ACC112 (cell line): Measurements from ENCODE around the gene TRPM3.

Source experiments
- H2AFZ ChIP-seq: fragments of 200-600 bp; sonication (generic); one replicate; pipeline ENCODE4 v1.6.0; 2017; ENCODE audit warnings: antibody characterized with exemption, low read length; ENCODE audit not compliant: unreplicated experiment
- H3K27ac ChIP-seq: fragments of 200-600 bp; sonication (generic); 2 replicates; pipeline ENCODE4 v1.5.1; 2014; ENCODE audit warnings: low read depth, mild to moderate bottlenecking, antibody characterized with exemption, low read length, moderate library complexity
- H3K27me3 ChIP-seq: fragments of 200-600 bp; sonication (generic); 2 replicates; pipeline ENCODE4 v1.6.1; 2014; ENCODE audit warnings: mild to moderate bottlenecking, antibody characterized with exemption, low read length, moderate library complexity, mixed read lengths; ENCODE audit not compliant: insufficient read depth
- H3K36me3 ChIP-seq: fragments of 200-600 bp; sonication (generic); 2 replicates; pipeline ENCODE4 v1.6.1; 2016; ENCODE audit warnings: mild to moderate bottlenecking, antibody characterized with exemption, low read length, moderate library complexity, mixed read lengths; ENCODE audit not compliant: insufficient read depth
- H3K4me1 ChIP-seq: fragments of 200-600 bp; sonication (generic); one replicate; pipeline ENCODE4 v1.6.1; 2016; ENCODE audit warnings: low read length, mixed read lengths; ENCODE audit not compliant: insufficient read depth, unreplicated experiment, control insufficient read depth
- H3K4me3 ChIP-seq: fragments of 200-600 bp; sonication (generic); 2 replicates; pipeline ENCODE4 v1.5.1; 2014; ENCODE audit warnings: mild to moderate bottlenecking, low read depth, low read length
- H3K79me2 ChIP-seq: fragments of 200-600 bp; sonication (generic); one replicate; pipeline ENCODE4 v1.6.0; 2016; ENCODE audit warnings: low read length; ENCODE audit not compliant: control insufficient read depth, unreplicated experiment, insufficient read depth

The TRPM3 gene

GRCh38 chr9:71058660-71059059, 62.8 kb downstream of the TRPM3 start:
- H3K79me2 ChIP-seq = no peaks in the 10 kb centered on the region
- no peak overlapping the region for H2AFZ ChIP-seq
- no peaks in the 10 kb centered on the region for H3K4me1 ChIP-seq
- peaks cover 42% of the 10 kb centered on the region; the same call in 1 of the 2 replicates for H3K27me3 ChIP-seq
- H3K36me3 ChIP-seq = no peaks in the 10 kb centered on the region
- H3K4me3 ChIP-seq = no peak overlapping the region
- no peak overlapping the region for H3K27ac ChIP-seq

- Histone ChIP-seq H3K27ac (no peak overlapping the region), H3K79me2 (no peaks in the 10 kb centered on the region), H2AFZ (no peak overlapping the region), H3K4me3 (no peak overlapping the region), H3K4me1 (no peaks in the 10 kb centered on the region), H3K27me3 (peaks cover 49% of the 10 kb centered on the region), H3K36me3 (no peaks in the 10 kb centered on the region)
These were observed 69.1 kb downstream of the TRPM3 start for GRCh38 chr9:71052287-71052686.

GRCh38 chr9:71048280-71048679, 73.1 kb downstream of the TRPM3 start:
- Histone ChIP-seq H3K27ac (no peak overlapping the region), H3K36me3 (no peaks in the 10 kb centered on the region), H3K4me1 (no peaks in the 10 kb centered on the region)

GRCh38 chr9:71042448-71042990, 78.9 kb downstream of the TRPM3 start:
- Histone ChIP-seq H3K36me3 (no peaks in the 10 kb centered on the region), H3K27ac (no peak overlapping the region), H3K4me1 (no peaks in the 10 kb centered on the region), H3K79me2 (no peaks in the 10 kb centered on the region), H2AFZ (no peak overlapping the region), H3K4me3 (no peak overlapping the region), H3K27me3 (peaks cover 36% of the 10 kb centered on the region)

More at GRCh38 chr9:71048280-71048679, 73.1 kb downstream of the TRPM3 start:
- Histone ChIP-seq H3K4me3 (no peak overlapping the region), H3K79me2 (no peaks in the 10 kb centered on the region), H2AFZ (no peak overlapping the region), H3K27me3 (peaks cover 41% of the 10 kb centered on the region)

- H3K27ac ChIP-seq = no peak overlapping the region
- H3K79me2 ChIP-seq = no peaks in the 10 kb centered on the region
- H2AFZ ChIP-seq = no peak overlapping the region
- H3K4me1 ChIP-seq = peaks cover 3% of the 10 kb centered on the region
- H3K27me3 ChIP-seq = peaks cover 36% of the 10 kb centered on the region
- H3K36me3 ChIP-seq = no peaks in the 10 kb centered on the region
- H3K4me3 ChIP-seq = no peak overlapping the region
These were observed 83.9 kb downstream of the TRPM3 start for GRCh38 chr9:71037521-71037920.

- H3K36me3 ChIP-seq = no peaks in the 10 kb centered on the region
- no peak overlapping the region for H3K27ac ChIP-seq
- H3K79me2 ChIP-seq = no peaks in the 10 kb centered on the region
- no peak overlapping the region for H2AFZ ChIP-seq
- H3K4me1 ChIP-seq = peaks cover 3% of the 10 kb centered on the region
- peaks cover 30% of the 10 kb centered on the region for H3K27me3 ChIP-seq
- H3K4me3 ChIP-seq = no peak overlapping the region
These were observed 84.9 kb downstream of the TRPM3 start for GRCh38 chr9:71036501-71036900.

- Histone ChIP-seq H3K4me1 (peaks cover 3% of the 10 kb centered on the region), H3K27ac (no peak overlapping the region), H3K36me3 (no peaks in the 10 kb centered on the region), H3K79me2 (no peaks in the 10 kb centered on the region), H3K4me3 (no peak overlapping the region), H3K27me3 (peaks cover 17% of the 10 kb centered on the region), H2AFZ (no peak overlapping the region)
These were observed 88.6 kb downstream of the TRPM3 start for GRCh38 chr9:71032779-71033178.

GRCh38 chr9:71025728-71026127, 95.7 kb downstream of the TRPM3 start:
- Histone ChIP-seq H3K4me1 (no peaks in the 10 kb centered on the region), H3K79me2 (no peaks in the 10 kb centered on the region), H3K4me3 (no peak overlapping the region), H3K27ac (no peak overlapping the region), H3K27me3 (peaks cover 28% of the 10 kb centered on the region), H3K36me3 (no peaks in the 10 kb centered on the region), H2AFZ (no peak overlapping the region)

GRCh38 chr9:71025201-71025600, 96.2 kb downstream of the TRPM3 start:
- Histone ChIP-seq H3K27me3 (peaks cover 32% of the 10 kb centered on the region), H3K27ac (no peak overlapping the region), H2AFZ (no peak overlapping the region), H3K36me3 (no peaks in the 10 kb centered on the region), H3K4me3 (no peak overlapping the region), H3K4me1 (no peaks in the 10 kb centered on the region), H3K79me2 (no peaks in the 10 kb centered on the region)

- Histone ChIP-seq H3K27ac (no peak overlapping the region), H2AFZ (no peak overlapping the region), H3K4me1 (no peaks in the 10 kb centered on the region), H3K4me3 (no peak overlapping the region), H3K27me3 (peaks cover 6% of the 10 kb centered on the region; the same call in 1 of the 2 replicates), H3K79me2 (no peaks in the 10 kb centered on the region), H3K36me3 (no peaks in the 10 kb centered on the region)
These were observed 111.2 kb downstream of the TRPM3 start for GRCh38 chr9:71010258-71010657.

GRCh38 chr9:71005456-71005855, 116.0 kb downstream of the TRPM3 start:
- Histone ChIP-seq H3K4me3 (no peak overlapping the region), H3K36me3 (no peaks in the 10 kb centered on the region), H3K27me3 (peaks cover 6% of the 10 kb centered on the region; the same call in 1 of the 2 replicates), H2AFZ (no peak overlapping the region), H3K27ac (no peak overlapping the region), H3K4me1 (no peaks in the 10 kb centered on the region), H3K79me2 (no peaks in the 10 kb centered on the region)
